ENCODE data around the gene DYRK1A.
A peak's percentile ranks its signal among the peaks of the same experiment; 100 is the strongest.

The DYRK1A gene

DNA sequence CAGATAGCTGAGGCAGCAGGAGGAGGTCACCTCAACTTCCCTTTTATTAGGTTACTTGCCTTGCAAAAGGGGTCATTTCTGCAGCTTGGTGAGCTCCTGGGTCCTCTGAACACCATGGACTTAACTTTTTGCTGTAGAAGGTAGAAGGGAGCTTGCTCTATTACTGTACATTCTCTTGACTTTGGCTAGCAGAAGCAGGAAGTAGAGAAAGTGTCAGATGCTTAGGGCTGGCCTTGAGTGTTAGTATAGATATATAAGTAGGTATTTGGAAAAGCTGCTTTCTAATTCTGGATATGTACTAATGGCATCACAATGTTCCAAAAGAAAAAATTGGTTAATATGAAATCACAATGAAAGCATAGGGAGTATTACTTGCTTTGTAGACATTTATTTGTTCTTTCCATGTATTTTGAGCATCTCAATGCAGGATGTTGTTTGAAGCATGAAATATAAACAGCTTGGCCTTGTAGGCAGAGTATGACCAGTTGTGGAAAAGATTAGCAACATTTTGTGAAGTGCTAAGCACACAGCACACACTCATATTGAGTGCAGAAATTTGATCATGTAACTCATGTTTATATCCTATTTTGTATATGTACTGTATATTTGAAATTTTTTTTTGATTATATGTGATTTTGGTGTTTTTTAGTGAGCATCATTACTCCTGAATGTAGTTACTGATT lies 108.8 kb downstream of the DYRK1A start:
- no peak for DNase-seq (ENCODE audit: low read depth in 1 of 2, low spot score in 1 of 2)

DNA sequence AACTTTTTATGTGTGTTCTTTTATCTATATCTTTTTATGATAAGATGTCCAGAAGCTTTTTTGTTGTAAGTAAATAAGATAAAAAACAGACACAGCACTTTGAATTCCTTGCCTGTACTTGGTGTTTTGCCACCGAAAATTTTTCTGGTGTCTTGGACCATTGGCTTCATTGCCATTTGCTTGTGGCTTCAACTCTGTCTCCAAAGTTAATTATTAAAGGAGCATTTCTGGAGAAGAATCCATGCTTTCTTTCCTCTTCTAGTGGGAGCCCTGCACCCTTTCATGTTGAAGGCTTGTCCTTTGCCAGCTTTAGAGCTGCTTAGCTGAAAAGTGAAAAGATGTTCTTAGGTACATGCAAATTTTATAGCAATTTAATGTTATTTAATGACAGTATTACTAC lies 112.2 kb downstream of the DYRK1A start:
- DNase-seq (ENCODE audit: low read depth in 1 of 2, low spot score in 1 of 2): no peak

DNA sequence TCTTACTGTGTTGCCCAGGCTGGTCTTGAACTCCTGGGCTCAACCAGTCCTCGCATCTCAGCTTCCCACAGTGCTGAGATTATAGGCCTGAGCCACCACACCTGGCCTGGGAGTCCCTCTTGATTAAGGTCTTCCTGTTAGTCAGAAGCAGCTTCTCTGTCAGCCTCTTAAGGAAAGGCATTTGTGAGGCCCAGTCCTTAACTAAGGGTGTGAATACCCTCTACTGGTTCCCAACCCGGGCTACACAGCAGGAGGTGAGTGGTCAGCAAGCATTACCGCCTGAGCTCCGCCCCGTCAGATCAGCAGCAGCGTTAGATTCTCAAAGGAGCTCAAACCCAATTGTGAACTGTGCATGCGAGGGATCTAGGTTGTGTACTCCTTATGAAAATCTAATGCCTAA lies 117.2 kb downstream of the DYRK1A start:
- DNase-seq (ENCODE audit: low read depth in 1 of 2, low spot score in 1 of 2): no peak

DNA sequence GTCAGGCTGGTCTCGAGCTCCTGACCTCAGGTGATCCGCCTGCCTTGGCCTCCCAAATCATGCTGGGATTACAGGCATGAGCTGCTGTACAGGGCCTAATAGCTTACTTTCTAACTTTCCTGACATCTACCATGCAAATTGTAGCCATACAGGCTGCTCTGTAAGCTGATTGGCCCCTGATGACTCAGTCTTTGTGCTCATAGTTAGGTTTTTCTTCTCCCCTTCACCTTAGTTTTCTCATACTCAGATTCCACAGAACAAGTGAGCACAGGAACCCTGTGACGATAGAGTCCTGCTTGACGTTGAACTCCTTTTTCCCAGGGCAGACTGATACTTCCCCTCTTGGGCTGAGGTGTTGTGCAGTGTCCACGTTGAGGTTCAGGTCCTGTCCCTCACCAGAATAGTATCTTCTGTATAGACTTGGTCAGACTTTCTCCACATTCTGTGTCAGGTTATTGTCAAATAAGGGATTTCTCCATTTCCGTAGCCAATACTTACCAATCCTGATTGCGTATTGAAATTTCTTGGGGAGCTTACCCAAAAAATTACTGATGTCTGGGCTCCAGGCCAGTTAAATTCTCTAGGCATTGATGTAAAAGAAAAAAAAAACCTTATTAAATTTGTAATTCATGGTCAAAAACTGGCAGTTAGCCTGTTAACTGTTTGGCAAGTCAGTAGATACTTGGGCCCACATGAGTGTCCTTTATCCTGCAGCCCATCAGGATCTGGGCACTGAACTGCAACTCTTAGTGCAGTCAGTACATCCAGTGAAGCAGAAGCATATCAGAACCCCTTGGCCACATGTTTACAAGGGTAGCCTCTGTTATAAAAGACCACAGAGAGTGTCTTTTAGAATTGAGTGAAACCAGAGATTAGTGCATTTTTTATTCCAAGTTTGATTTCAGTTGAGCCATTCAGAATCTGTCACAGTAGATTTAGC lies 118.2 kb downstream of the DYRK1A start:
- DNase-seq (ENCODE audit: low read depth in 1 of 2, low spot score in 1 of 2): no peak

DNA sequence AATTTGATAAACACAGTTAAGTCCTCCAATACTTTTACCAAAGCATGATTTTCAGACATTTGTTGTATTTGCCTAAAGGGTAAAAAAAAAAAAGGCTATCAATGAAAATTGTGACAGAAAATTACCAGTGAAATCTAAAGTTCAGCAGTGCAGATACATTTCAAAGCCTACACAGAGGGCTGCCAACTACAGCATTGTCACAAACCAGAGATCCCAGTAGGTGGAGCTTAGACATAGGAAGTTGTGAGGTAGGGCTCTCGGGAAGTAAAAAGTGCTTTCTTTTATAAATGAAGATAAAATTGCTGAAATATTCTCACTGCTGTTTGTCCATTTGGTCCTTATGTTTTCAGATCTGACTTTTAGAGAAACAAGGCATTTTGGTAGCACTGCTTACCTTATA lies 123.0 kb downstream of the DYRK1A start:
- DNase-seq (ENCODE audit: low read depth in 1 of 2, low spot score in 1 of 2): no peak

DNA sequence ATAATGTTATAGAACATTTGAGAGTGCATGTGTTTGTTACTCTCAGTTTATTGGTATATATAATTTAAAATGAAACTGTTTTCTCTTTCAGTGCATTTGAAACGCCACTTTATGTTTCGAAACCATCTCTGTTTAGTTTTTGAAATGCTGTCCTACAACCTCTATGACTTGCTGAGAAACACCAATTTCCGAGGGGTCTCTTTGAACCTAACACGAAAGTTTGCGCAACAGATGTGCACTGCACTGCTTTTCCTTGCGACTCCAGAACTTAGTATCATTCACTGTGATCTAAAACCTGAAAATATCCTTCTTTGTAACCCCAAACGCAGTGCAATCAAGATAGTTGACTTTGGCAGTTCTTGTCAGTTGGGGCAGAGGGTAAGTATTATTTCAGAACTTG lies 123.5 kb downstream of the DYRK1A start:
- DNase-seq (ENCODE audit: low read depth in 1 of 2, low spot score in 1 of 2): no peak

DNA sequence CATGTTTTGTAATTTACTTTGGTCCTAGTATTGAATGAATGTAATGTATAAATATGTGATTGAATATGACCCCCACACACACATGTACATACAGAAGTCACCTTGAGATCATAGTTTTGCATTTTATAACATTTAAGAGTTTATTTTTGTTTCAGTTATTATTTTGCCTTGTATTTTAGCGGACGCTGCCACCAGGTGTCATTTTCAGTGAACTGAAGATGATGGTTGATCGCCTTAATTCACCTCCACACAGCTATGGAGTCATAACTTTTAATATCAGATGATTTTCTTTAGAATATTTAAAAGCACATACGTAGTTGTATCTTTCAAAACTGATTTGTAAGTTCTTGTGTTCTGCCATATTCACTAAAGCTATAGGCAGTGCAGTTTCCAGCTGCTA lies 130.4 kb downstream of the DYRK1A start:
- no peak for DNase-seq (ENCODE audit: low read depth in 1 of 2, low spot score in 1 of 2)

DNA sequence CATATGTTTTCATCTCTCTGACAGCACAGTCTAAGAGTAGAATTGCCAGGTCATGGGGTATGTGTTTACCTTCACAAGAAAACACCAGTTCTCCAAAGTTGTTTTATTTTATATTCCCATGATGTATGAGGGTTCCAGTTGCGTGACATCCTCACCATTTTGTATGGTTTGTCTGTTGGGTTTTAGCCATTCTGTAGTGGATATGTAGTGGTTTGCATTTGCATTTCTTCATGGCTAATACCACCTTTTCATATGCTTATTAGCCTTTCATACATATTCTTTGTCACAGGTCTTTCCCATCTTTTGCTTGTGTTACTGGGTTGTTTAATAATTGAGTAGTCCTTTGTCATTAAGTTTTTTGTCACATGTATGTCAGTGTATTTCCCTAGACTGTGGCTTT lies 132.1 kb downstream of the DYRK1A start:
- no peak for DNase-seq (ENCODE audit: low read depth in 1 of 2, low spot score in 1 of 2)

DNA sequence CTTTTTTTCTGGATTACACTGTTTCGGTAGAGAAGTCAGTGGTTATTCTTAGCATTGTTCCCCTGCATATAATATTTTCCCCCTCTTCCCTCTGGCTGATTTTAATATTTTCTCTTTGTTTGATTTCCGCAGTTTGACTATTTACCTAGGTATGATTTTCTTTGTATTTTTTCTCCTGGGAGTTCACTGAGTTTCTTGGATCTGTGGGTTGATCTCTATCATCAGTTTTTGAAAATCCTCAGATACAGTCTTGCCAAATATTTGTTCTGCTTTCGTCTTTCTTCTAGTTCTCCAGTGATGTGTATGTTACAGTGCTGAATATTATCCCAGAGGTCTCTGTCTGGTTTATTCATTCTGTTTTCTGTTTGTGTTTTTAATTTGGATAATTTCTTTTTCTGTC lies 136.4 kb downstream of the DYRK1A start:
- no peak for DNase-seq (ENCODE audit: low read depth in 1 of 2, low spot score in 1 of 2)

DNA sequence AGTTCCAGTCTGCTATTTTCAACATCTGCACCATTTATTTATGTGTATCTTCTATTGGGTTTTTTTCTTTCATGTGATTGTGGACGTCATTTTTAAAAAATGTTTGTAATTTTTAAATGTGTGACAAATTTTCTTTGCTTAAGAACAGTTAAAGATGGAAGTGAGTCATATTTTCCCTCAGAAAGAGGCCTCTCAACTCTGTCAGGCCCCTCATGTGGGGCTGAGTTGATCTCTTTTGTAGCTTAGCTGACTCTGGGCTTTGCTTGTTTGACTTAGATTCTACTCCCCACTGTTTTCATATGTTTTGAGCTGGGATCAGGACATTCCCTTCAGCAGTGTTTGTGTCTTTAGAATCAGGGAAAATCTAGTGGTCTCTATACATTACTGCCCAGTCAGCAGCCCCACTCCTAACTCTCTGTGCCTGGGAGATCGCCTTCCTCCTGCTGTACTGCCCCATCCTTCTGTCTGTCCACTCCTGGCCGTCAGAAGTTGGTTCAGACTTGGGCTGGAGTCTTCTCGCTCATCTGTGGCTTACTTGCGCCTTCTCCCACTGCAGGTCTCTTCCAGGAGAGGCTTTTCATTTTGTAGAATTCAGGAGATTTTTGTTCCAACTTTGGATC lies 137.4 kb downstream of the DYRK1A start:
- DNase-seq (ENCODE audit: low read depth in 1 of 2, low spot score in 1 of 2): peak in 1 of 2 donors; percentile 7

DNA sequence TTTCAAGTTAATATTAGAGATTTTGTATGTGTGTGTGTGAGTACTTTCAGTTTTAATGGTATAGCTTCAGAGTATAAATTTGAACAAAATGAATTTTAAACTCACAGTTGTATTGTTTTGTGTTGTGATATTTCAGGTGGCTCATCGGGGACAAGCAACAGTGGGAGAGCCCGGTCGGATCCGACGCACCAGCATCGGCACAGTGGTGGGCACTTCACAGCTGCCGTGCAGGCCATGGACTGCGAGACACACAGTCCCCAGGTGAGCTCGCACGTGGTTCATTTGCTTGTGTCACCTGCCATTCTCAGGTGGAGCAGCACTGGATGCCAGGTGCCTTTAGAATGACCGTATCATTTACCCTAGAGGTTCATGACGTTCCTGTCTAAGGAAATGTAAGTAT lies 139.4 kb downstream of the DYRK1A start:
- DNase-seq (ENCODE audit: low read depth in 1 of 2, low spot score in 1 of 2): no peak

DNA sequence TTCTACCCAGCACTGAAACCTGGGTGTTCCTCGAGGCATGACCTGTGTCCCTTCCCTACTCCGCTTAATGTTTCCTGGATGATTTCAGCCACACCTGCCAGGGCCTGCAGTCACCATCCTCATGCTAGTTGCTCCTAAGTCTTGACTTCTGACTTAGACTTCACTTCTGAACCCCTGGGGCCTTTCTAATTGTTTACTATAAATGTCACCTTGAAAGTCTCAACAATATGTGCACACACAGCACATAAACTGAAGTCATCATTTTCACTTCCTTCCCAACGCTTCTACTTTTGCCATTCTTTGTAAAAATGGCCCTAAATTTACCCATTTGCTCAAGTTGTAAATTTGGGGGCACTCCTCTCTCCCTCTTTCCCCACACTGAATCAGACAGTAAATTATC lies 141.1 kb downstream of the DYRK1A start:
- DNase-seq (ENCODE audit: low read depth in 1 of 2, low spot score in 1 of 2): no peak

DNA sequence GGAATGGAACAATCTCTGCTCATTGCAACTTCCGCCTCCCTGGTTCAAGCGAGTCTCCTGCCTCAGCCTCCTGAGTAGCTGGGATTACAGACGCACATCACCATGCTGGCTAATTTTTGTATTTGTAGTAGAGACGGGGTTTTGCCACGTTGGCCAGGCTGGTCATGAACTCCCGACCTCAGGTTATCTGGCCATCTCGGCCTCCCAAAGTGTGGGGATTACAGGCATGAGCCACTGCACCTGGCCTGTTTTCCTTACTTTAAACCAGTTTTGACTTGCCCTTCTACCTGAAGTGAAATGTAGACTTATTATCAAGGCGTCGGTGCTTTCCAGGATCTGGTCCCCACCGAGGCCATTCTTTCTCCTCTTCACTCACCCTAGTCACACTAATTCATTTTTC lies 141.8 kb downstream of the DYRK1A start:
- DNase-seq (ENCODE audit: low read depth in 1 of 2, low spot score in 1 of 2): no peak

DNA sequence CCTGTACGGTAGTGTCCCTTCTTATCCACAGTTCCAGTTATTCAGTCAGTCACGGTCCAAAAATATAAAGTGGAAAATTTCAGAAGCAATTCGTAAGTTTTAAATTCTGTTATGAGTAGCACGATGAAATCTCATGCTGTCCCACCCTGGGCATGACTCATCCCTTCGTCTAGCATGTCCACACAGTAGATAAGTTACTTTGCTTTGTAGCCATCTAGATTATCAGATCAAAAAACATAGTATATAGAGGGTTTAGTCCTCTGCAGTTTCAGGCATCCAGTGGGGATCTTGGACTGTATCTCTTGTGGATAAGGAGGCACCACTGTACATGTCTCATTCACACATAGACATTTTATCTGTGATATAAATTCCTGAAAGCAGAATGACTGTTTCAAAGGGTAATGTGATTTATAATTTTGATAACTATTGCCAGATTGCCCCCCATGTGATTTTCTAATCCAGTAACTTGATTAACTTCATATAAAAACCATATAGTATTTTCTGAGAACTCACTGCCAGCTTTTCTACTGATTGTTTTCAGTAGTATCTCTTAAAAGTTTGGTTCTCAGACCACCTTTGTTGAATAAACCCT lies 143.3 kb downstream of the DYRK1A start:
- no peak for DNase-seq (ENCODE audit: low read depth in 1 of 2, low spot score in 1 of 2)

DNA sequence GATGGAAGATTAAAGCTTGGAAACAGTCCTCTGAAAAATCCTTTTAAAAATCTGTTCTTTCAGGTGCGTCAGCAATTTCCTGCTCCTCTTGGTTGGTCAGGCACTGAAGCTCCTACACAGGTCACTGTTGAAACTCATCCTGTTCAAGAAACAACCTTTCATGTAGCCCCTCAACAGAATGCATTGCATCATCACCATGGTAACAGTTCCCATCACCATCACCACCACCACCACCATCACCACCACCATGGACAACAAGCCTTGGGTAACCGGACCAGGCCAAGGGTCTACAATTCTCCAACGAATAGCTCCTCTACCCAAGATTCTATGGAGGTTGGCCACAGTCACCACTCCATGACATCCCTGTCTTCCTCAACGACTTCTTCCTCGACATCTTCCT lies 145.3 kb downstream of the DYRK1A start:
- no peak for DNase-seq (ENCODE audit: low read depth in 1 of 2, low spot score in 1 of 2)

DNA sequence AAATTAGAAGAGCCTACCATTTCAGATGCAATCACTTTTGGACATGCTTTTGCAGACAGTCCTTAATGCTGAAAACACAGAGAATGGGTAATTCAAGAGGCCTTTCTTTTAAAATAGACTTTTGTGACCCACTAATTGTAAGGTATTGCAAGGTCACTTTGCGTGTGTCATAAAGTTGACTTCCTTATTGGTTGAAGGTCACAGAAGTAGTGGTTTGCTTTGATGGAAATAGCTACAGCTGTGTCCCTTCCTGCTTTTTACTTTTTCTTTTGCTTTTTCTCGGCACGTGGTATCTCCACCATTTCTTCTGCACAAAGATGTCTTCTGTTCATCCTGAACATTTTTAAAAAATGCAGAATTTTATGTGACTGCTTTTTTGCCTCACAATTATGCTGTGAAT lies 146.8 kb downstream of the DYRK1A start:
- DNase-seq (ENCODE audit: low read depth in 1 of 2, low spot score in 1 of 2): no peak

DNA sequence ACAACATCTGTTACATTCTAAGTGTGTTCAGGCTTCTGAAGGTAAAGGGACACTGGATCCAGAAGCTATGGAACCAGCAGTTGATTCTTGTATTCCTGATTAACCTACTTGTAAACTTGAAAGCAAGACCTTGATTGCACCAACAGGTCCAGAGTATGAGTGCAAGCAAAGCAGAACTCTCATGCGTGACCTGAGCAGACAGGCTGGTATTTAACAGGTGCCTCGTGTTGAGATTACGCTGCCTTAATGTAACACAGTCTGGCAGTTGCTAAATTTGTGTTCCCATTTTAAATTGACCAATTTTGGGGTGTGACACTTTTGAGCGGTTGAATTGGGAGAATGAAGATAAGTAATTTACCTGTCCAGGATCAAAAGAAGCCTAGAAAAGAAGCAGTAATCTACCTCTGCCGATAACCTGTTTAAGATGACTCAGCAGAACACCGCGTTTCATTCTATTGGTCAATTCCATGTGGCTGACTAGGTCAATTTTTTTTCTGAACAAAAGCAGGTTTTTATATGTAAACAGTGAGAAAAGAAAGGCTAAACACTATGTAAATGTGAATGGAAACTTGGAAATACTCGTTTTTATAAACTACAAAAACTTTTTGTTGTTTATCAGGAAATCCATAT lies 147.6 kb downstream of the DYRK1A start:
- DNase-seq (ENCODE audit: low read depth in 1 of 2, low spot score in 1 of 2): no peak

DNA sequence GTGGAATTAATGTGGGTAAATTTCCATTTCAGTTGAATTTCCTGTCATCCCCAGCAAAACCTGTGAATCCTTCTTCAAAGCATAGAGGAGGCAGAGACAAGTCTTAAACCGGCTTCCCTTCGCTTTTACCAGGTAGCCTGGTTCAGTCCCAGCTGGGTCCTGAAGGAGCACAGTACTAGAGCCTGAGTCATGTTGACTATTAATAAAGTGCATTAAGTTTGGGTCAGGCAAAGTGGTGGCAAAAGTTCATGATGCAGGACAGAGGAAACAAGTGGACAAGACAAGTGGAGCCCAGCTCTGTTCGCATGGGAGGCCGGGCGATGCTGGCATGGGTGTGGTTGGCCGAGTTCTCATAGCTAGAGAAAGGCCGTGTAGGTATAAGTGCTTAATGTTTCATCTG lies 150.4 kb downstream of the DYRK1A start:
- DNase-seq (ENCODE audit: low read depth in 1 of 2, low spot score in 1 of 2): no peak

DNA sequence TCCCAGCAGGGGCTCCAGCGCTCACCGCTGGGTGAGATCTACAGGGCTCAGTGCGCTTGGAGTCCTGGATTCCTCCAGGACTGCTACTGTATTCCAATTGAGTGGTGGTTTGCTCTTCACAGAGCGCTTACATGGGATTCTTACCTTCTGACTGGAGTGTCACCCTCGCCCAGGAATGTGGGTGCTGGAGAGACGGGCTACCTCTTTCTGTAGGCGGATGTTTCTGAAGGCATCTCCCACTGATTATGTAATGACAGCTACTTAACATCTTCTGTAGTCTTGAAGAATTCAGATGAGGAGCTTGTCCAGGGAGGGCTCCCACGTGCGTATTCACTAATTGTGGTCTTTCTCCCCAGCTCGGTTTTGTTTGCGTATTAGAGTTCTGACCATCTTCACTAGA lies 154.2 kb downstream of the DYRK1A start:
- no peak for DNase-seq (ENCODE audit: low read depth in 1 of 2, low spot score in 1 of 2)

DNA sequence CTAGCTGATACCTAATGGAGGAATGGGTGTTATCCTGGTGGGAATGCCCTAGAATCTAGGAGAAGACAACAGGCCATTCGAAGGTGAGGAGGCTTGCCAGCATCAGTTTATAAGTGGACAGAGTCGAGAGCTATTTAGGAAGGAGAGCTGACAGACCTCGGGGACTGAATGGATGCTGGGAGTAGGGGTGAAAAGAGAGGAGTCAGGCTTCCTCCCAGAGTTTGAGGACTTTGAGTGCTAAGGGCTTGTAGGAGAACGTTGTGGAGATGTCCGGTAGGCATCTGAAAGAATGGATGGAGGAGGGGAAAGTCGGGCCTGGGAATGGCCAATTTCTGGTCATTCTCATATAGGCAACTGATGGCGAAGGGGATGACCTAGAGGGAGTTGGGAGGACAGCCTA lies 155.1 kb downstream of the DYRK1A start:
- no peak for DNase-seq (ENCODE audit: low read depth in 1 of 2, low spot score in 1 of 2)

DNA sequence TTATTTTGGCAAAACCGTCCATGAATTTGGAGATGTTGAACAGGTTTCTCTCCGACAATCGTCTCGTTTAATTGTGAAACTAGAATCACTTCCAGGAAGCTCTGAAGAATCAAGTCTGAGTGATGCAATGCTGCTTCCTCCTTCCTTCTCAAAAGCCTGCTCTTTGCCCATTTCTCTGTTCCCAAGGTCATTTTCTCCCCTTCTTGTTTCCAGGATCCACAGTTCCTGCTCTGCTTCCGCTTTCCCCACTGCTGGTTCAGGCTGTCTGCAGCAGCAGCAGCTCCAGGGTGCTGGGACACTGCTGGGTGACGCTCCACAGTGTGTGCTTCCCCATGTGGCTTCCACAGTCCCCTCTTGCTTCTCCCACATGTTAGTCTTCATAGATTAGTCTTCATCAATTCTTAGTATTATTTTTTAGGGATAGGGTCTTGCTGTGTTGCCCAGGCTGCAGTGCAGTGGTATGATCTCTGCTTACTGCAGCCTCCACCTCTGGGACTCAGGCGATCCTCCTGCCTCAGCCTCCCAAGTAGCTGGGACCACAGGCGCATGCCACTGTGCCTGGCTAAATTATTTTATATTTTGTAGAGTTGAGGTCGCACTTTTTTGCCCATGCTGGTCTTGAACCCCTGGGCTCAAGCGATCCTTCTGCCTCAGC lies 156.2 kb downstream of the DYRK1A start:
- DNase-seq (ENCODE audit: low read depth in 1 of 2, low spot score in 1 of 2): no peak

All from activated CD4-positive, alpha-beta T cell treated with anti-CD3 and anti-CD28 coated beads, Interleukin-2, amount 50 U/mL, for 24 hours (primary cell).